Loucy (cell line): Measurements from ENCODE around the gene ANO9.

Experiments
- H2AFZ ChIP-seq: fragments of 200-600 bp; sonication (generic); 2 replicates; pipeline ENCODE4 v1.6.0; 2016; ENCODE audit warnings: antibody characterized with exemption, mild to moderate bottlenecking, low read length, moderate library complexity
- H3F3A ChIP-seq: fragments of 200-600 bp; 2 replicates; pipeline ENCODE4 v1.6.0; 2016; ENCODE audit warnings: antibody characterized with exemption, low read depth, mild to moderate bottlenecking
- H3K27me3 ChIP-seq: fragments of 200-600 bp; sonication (generic); 2 replicates; pipeline ENCODE4 v1.6.1; 2014; ENCODE audit warnings: low read length, mild to moderate bottlenecking; ENCODE audit not compliant: insufficient read depth, poor library complexity, severe bottlenecking
- H3K36me3 ChIP-seq: fragments of 200-600 bp; sonication (generic); 2 replicates; pipeline ENCODE4 v1.6.1; 2016; ENCODE audit warnings: low read length; ENCODE audit not compliant: insufficient read depth
- H3K4me1 ChIP-seq: fragments of 200-600 bp; sonication (generic); 2 replicates; pipeline ENCODE4 v1.5.1; 2014; ENCODE audit warnings: low read length, mild to moderate bottlenecking; ENCODE audit not compliant: insufficient read depth, poor library complexity, severe bottlenecking
- H3K4me2 ChIP-seq: fragments of 200-600 bp; sonication (generic); 2 replicates; pipeline ENCODE4 v1.6.0; 2014; ENCODE audit warnings: antibody characterized with exemption, low read length, low read depth, mild to moderate bottlenecking; ENCODE audit not compliant: poor library complexity, severe bottlenecking
- H3K4me3 ChIP-seq: fragments of 200-600 bp; sonication (generic); 2 replicates; pipeline ENCODE4 v1.5.1; 2014; ENCODE audit warnings: low read length, mild to moderate bottlenecking, mixed read lengths; ENCODE audit not compliant: poor library complexity, severe bottlenecking
- H3K79me2 ChIP-seq: fragments of 200-600 bp; sonication (generic); 2 replicates; pipeline ENCODE4 v1.6.1; 2014; ENCODE audit warnings: low read length; ENCODE audit not compliant: insufficient read depth
- H3K9ac ChIP-seq: fragments of 200-600 bp; sonication (generic); 2 replicates; pipeline ENCODE4 v1.6.0; 2014; ENCODE audit warnings: mild to moderate bottlenecking, low read depth, low read length, moderate library complexity; ENCODE audit not compliant: poor library complexity, severe bottlenecking
- H3K9me2 ChIP-seq: fragments of 200-600 bp; sonication (generic); replicated peaks from 2 replicates; pipeline ENCODE4 v1.6.1; 2016; ENCODE audit warnings: low read depth, low read length, mixed read lengths
- H3K9me3 ChIP-seq: fragments of 200-600 bp; sonication (generic); 2 replicates; pipeline ENCODE4 v1.6.1; 2014; ENCODE audit warnings: mild to moderate bottlenecking, antibody characterized with exemption, low read length, low read depth; ENCODE audit not compliant: insufficient read depth
- H4K20me1 ChIP-seq: fragments of 200-600 bp; sonication (generic); 2 replicates; pipeline ENCODE4 v1.6.0; 2014; ENCODE audit warnings: antibody characterized with exemption, low read length, mild to moderate bottlenecking; ENCODE audit not compliant: insufficient read depth, poor library complexity, severe bottlenecking
- EZH2phosphoT487 ChIP-seq: fragments of 200-600 bp; IDR thresholded peaks from 2 replicates; pipeline ENCODE4 v1.6.1; 2018; ENCODE audit warnings: antibody characterized with exemption, mild to moderate bottlenecking, moderate library complexity, borderline replicate concordance
- TF ChIP-seq, protein P1 (sequence below): fragments of 200-600 bp; sonication (generic); conservative IDR thresholded peaks from 2 replicates; pipeline ENCODE4 v1.5.1; 2014; ENCODE audit warnings: mild to moderate bottlenecking, antibody characterized with exemption, low read length

Gene ANO9

DNA sequence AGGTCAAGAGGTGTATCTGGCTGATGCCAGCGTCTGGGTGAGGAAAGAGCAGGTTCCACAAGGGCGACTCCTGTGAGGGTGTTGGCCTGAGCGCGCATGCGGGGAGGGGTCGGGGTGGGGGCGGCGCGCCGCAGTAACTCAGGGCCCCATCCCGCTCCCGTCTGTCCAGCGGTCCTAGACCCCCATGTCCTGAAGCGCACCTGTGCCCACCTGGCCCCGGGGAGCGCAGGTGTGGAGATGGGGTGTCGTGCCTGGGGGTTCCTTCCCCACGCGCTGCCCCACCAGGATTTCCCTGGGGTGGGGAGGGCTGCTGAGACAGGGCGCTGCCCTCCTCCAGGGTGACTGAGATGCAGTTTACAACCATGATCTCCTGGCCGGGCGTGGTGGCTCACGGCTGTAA, 44.4 kb upstream of the ANO9 start:
- H3K9me2 ChIP-seq = no peaks in the 10 kb centered on the region
- H3K4me2 ChIP-seq = no peak overlapping the region
- no peaks in the 10 kb centered on the region for H4K20me1 ChIP-seq
- no peaks in the 10 kb centered on the region for H3K4me1 ChIP-seq
- no peaks in the 10 kb centered on the region for H3K79me2 ChIP-seq
- no peaks in the 10 kb centered on the region for H3F3A ChIP-seq
- peaks cover 13% of the 10 kb centered on the region; the same call in 1 of the 2 replicates for H3K36me3 ChIP-seq
- no peaks in the 10 kb centered on the region for H3K9me3 ChIP-seq
- no peak overlapping the region for H2AFZ ChIP-seq
- no peaks in the 10 kb centered on the region for H3K27me3 ChIP-seq
- no peak overlapping the region for H3K9ac ChIP-seq
- TF ChIP-seq EZH2phosphoT487 = no peak
- TF ChIP-seq, protein P1, sequence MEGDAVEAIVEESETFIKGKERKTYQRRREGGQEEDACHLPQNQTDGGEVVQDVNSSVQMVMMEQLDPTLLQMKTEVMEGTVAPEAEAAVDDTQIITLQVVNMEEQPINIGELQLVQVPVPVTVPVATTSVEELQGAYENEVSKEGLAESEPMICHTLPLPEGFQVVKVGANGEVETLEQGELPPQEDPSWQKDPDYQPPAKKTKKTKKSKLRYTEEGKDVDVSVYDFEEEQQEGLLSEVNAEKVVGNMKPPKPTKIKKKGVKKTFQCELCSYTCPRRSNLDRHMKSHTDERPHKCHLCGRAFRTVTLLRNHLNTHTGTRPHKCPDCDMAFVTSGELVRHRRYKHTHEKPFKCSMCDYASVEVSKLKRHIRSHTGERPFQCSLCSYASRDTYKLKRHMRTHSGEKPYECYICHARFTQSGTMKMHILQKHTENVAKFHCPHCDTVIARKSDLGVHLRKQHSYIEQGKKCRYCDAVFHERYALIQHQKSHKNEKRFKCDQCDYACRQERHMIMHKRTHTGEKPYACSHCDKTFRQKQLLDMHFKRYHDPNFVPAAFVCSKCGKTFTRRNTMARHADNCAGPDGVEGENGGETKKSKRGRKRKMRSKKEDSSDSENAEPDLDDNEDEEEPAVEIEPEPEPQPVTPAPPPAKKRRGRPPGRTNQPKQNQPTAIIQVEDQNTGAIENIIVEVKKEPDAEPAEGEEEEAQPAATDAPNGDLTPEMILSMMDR = no peak
- no peak overlapping the region for H3K4me3 ChIP-seq

DNA sequence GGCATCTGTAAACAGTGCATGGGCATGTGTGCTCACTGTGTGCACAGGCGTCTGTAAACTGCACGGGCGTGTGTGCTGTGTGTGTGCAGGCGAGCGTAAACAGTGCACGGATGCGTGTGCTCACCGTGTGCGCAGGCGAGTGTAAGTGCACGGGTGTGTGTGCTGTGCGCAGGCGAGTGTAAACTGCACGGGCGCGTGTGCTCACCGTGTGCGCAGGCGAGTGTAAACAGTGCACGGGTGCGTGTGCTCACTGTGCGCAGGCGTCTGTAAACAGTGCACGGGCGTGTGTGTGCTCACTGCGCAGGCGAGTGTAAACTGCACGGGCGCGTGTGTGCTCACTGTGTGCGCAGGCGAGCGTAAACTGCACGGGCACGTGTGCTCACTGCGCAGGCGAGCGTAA, 42.8 kb upstream of the ANO9 start:
- no peaks in the 10 kb centered on the region for H4K20me1 ChIP-seq
- TF ChIP-seq, protein P1 = no peak
- TF ChIP-seq EZH2phosphoT487 = no peak
- no peaks in the 10 kb centered on the region for H3K9me2 ChIP-seq
- no peak overlapping the region for H3K9ac ChIP-seq
- no peaks in the 10 kb centered on the region for H3K9me3 ChIP-seq
- no peaks in the 10 kb centered on the region for H3K79me2 ChIP-seq
- H3K36me3 ChIP-seq = no peaks in the 10 kb centered on the region
- no peaks in the 10 kb centered on the region for H3K4me1 ChIP-seq
- no peak overlapping the region for H3K4me2 ChIP-seq
- H3K4me3 ChIP-seq = no peak overlapping the region
- H3K27me3 ChIP-seq = no peaks in the 10 kb centered on the region
- no peak overlapping the region for H2AFZ ChIP-seq
- no peaks in the 10 kb centered on the region for H3F3A ChIP-seq

DNA sequence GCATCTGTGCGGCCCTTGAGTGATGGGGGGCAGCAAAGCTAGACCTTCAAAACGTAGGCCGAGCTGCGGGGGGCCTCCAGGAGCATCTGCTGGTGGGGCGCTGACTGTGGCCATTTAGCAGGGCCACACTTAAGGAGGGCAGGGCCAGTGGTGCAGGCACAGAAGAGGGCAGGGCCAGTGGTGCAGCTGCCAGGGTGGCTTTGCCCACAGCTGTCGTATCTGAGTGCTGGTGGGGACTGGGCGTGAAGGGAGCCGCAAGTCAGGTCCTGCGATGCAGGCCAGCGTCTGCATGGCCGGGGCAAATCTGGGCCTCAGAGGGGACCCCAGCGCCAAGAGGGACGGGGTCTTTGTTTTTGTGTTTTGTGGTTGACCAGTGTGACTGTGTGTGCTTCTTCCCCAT, 37.5 kb upstream of the ANO9 start:
- Histone ChIP-seq H3K4me1 (no peaks in the 10 kb centered on the region), H3F3A (no peaks in the 10 kb centered on the region), H3K27me3 (no peaks in the 10 kb centered on the region), H3K36me3 (no peaks in the 10 kb centered on the region), H4K20me1 (peaks cover 4% of the 10 kb centered on the region), H3K4me3 (no peak overlapping the region), H3K4me2 (no peak overlapping the region), H3K9ac (no peak overlapping the region), H2AFZ (no peak overlapping the region), H3K9me2 (no peaks in the 10 kb centered on the region), H3K9me3 (no peaks in the 10 kb centered on the region), H3K79me2 (no peaks in the 10 kb centered on the region)
- TF ChIP-seq, protein P1 = no peak
- TF ChIP-seq EZH2phosphoT487 = no peak
